GM18499 (cell line): ENCODE data around the gene ZBTB46.
"Not testable (repeated sequence)": the region's sequence is repeated elsewhere in the genome, so short reads cannot be mapped to it uniquely, and the experiment has no call there.

Experiments used
- ATAC-seq: cut with Tn5 transposase; IDR thresholded peaks from one replicate; pipeline ENCODE4 v1.9.1; 2021; ENCODE audit warnings: moderate number of reproducible peaks; ENCODE audit not compliant: insufficient read depth, unreplicated experiment

Gene ZBTB46

DNA sequence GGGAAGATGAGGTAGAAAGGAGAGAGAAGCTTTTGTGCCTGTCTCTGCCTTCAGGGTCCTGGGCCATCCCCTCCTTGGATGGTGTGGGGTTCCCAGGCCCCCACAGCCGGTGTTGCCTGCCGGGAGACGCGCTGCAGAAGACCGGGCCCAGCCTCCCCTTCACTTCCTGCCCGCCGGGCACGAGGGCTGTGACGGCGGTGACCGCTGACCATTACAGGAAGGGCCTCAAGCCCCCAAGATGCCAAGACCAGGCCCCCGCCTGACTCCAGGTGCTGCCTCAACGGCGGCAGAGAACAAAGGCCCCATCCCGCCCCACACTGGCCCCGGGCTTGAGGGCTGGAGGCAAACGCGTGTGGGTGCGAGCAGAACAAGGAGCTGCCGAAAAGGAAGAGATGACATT, 38.2 kb downstream of the ZBTB46 start:
- ATAC-seq, result no peak

GRCh38 chr20:63791497-63792156, 39.4 kb downstream of the ZBTB46 start:
- ATAC-seq, result no peak

DNA sequence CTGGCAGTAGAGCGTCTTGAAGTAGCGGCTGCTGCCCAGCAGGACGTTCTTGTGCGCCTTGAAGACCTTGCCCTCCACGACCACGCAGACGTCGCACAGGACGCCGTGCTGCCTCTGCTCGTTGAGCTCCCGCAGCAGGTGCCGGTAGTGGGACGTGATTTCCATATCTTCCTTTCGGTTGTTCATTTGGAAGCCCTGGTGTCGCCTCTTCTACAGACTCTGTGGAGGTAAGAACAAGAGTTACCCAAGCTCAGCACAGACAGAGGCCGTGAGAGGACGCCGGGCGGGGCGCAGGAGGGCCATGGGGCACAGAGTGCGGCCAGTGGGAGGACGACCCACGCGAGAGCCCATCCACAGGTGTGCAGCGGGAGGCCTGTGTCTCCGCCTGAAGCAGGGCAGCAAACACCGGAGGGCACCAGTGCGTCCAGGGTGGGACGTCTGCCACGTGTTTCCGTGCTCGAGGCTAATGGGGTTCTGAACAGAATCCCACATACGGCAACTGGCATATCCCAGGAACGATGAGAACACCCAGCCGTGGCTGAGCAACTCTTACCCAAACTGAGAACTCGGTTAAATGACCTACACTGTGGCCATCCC, 40.4 kb downstream of the ZBTB46 start:
- ATAC-seq, result no peak

GRCh38 chr20:63789836-63790571, 41.1 kb downstream of the ZBTB46 start:
- no peak for ATAC-seq

GRCh38 chr20:63787749-63788148, 43.3 kb downstream of the ZBTB46 start:
- no peak for ATAC-seq

- ATAC-seq, result no peak
Observed at GRCh38 chr20:63787302-63787701, 43.8 kb downstream of the ZBTB46 start.

GRCh38 chr20:63785691-63786131, 45.4 kb downstream of the ZBTB46 start:
- ATAC-seq, result no peak

- no peak for ATAC-seq
Observed at GRCh38 chr20:63783970-63784369, 47.1 kb downstream of the ZBTB46 start.

GRCh38 chr20:63782521-63782971, 48.5 kb downstream of the ZBTB46 start:
- no peak for ATAC-seq

DNA sequence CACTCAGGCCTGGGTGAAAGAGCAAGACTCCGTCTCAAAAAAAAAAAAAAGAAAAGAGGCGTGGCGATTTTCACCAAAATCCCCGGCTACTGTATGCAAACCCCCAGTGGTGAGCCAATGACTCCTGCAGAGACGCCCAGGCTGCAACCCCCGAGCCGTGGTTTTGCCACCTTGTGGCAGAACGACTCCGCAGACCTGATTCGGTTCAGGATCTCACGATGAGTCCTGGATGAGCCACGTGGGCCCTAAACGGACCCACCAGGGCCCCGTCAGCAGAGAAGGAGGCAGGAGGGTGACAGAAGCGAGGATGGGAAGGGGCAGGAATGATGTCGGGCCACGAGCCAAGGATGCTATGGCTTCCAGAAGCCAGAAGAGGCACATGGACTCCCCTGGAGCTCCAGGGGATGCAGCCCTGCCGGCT, 49.0 kb downstream of the ZBTB46 start:
- no peak for ATAC-seq

DNA sequence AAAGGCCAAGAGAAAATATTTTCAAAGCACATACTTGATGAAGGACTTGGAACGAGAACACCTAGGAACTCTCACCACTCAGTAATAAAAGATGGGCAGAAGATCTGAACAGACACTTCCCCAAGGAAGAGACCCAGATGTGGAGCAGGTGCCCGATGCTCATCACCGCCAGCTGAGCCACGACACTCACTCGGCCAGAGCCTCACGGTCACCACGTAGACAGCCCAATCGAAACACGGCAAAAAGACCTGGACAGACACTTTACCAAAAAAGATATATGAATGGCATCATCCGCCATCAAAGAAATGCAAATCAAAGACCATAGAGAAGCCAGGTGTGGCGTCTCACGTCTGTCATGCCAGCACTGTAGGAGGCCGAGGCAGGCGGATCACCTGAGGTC, 49.9 kb downstream of the ZBTB46 start:
- ATAC-seq, result no peak

DNA sequence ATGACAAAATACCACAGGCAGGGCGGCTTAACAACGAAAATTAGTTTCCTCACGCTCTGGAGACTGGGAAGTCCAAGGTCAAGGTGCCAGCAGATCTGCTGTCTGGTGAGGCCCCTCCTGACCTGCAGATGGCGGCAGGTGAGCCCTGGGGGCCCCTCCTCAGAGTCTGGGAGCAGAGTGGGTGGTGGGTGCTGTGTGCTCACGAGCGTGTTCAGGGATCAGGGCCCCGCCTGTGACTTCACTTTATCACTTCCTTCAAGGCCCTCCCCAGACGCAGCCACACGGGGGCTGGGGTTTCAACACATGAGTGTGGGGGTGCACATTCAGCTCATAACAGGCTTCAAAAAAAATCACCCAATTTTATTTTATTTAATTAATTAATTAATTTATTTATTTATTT, 52.2 kb downstream of the ZBTB46 start:
- ATAC-seq, result no peak

DNA sequence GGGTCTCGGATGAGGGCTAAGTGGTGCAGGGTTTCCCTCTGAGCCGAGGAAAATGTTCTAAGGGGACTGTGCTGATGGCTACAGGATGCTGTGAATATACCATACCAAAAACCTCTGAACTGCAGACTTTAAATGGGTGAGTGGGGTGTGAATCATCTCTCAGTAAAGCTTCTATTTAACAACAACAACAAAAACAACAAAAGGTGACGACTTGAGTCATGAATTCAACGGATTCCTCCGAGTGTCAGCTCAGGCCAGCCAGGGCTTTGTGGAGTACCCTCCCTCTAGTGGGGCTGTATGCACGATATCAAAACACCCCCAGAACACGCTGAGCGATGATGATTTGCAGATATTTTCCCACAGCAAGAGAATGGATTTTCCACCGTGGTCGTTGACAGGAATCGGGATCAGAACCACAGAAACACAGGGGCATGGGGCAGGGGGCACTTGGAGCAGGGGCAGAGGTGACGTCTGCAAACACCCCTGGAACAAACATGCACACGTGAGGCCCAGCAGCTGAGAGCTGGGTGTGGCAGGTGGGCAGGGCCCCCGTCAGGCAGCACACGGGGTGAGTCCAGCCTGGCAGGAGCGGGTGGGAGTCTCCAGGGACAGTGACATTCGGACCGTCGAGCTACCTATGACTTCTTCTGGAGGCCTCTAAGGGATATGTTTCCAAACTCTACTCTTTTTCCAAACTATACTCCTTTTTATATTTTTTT, 52.9 kb downstream of the ZBTB46 start:
- no peak for ATAC-seq

GRCh38 chr20:63777614-63778013, 53.5 kb downstream of the ZBTB46 start:
- ATAC-seq, result no peak

- not testable (repeated sequence) for ATAC-seq
Observed at GRCh38 chr20:63776875-63777274, 54.2 kb downstream of the ZBTB46 start.

DNA sequence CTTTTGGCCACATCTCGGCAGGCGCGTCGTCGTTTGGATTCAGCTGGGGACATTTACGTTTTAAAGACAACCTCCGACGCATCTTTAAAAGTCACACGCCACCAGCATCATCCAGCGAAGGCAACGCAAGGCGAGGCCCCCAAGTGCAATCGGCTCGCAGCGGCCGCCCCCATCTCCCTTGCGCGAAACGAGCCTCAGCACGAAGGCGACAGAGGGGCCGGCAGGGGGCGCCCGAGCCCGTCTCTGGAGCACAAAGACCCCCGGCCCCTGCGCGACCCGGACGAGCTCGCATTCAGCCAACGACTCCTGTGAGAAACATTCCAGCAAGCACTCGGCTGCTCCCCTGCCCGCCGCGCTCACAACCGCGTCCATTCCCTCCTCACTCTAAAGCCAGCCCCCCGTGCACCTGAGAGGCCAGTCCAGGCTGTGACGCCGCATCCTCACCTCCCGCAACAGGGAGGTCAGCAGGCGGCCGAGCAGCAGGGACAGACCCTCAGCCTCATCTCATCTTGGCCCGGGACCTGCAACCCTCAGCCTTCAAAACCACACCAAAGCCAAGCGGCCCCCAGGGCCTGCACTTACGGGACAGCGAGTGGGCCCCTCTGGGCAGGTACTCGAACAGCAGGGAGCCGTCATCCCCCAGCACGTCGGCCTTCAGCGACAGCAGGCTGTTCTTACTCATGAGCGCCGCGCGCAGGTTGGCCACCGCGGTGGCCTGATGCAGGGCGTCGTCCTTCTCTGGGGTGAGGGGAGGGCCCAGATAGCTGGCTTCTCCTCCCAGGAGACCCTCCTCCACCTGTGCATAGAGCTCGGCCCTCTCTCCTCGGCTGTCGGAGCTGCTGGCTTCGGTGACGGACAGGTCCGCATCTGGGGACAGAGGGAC, 55.7 kb downstream of the ZBTB46 start:
- ATAC-seq, result no peak

DNA sequence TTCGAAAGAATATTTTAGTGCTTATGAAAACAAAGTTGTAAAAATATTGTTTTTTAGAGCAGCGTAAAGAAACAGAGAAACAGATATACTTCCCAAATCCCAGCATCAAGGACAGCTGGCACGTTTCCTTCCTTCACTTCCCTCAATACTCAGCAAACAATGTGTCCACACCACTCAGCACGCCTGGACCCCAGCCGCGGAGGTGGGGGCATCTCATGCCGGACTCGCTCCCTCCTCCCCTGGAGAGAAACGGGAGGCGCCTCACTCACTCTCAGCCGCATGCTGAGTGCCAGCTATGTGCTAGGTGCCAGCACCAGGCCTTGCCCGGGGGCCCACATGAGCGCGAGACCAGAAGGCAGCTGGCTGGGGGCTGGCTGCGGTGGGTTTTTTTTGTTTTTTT, 56.8 kb downstream of the ZBTB46 start:
- ATAC-seq, result no peak

DNA sequence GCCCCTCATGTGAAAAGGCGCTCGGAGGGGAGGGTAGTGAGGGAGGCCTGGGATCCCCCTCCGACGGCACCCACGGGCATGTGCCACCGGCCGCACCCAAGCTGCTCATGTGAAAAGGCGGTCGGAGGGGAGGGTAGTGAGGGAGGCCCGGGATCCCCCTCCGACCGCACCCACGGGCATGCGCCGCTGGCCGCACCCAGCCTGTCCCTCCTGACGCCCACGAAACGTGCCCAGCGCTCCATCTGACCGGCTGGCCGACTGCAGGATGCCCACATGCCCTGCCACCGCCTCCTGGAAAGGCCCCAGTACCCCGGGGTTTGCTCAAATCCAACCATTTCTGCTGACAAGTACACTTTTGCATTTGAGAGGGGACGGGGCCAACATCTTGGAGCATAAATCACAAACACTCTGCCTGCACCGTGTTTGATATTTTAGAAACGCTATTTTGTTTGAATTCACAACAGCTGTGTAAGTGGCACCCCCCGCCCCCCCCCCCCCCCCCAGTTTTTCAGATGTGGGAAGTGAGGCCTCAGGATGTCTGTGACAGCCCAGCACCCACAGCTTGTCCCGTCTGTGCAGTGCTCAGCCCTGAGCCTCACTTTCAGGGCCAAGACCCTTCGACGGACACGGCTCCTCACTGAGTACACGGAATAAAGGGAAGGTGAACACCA, 57.4 kb downstream of the ZBTB46 start:
- no peak for ATAC-seq

- ATAC-seq, result no peak
Observed at GRCh38 chr20:63772781-63773518, 58.1 kb downstream of the ZBTB46 start.
